Temporal lobe (tissue), 1 donor: ENCODE results near the gene SLC8A2. TPM values are rescaled to one million over a fixed set of nuclear protein-coding genes. Genes with fewer than 3 reads are reported as not detected.

Experiments
- total RNA-seq: library from RNA; depleted of rRNA; stranded (reverse); fragments of >200 nt; gene quantifications from one replicate; pipeline ENCODE4 v1.2.3, GENCODE V29; 2014

SLC8A2 gene
- total RNA-seq, 1 donor from 2014 or later, result 37.4 TPM

Other genes with a start within 250 kb of the SLC8A2 start
- 5.2 TPM for gene BBC3, start 240.7 kb downstream of the SLC8A2 start, total RNA-seq
- 2.2 TPM for gene CCDC9, start 215.4 kb downstream of the SLC8A2 start, total RNA-seq
- gene INAFM1, start 197.0 kb downstream of the SLC8A2 start, total RNA-seq, result 3.2 TPM
- 0.25 TPM for gene C5AR1, start 162.0 kb downstream of the SLC8A2 start, total RNA-seq
- 0.25 TPM for gene C5AR2, start 139.7 kb downstream of the SLC8A2 start, total RNA-seq
- gene DHX34, start 122.6 kb downstream of the SLC8A2 start, total RNA-seq, result 8.6 TPM
- 63.4 TPM for gene MEIS3, start 52.4 kb downstream of the SLC8A2 start, total RNA-seq
- gene KPTN, start 12.3 kb upstream of the SLC8A2 start, total RNA-seq, result 5.7 TPM
- 34.4 TPM for gene NAPA, start 43.2 kb upstream of the SLC8A2 start, total RNA-seq
- under 0.01 TPM for gene ZNF541, start 101.3 kb upstream of the SLC8A2 start, total RNA-seq
- gene BICRA, start 137.2 kb upstream of the SLC8A2 start, total RNA-seq, result 3.7 TPM
- 2.0 TPM for gene EHD2, start 241.5 kb upstream of the SLC8A2 start, total RNA-seq